Posterior vena cava (tissue), 2 donors: ENCODE results near the gene PLA2G7. TPM values are rescaled to one million over a fixed set of nuclear protein-coding genes. Genes with fewer than 3 reads are reported as not detected.
"Not testable (repeated sequence)": the region's sequence is repeated elsewhere in the genome, so short reads cannot be mapped to it uniquely, and the experiment has no call there.

ENCODE experiments used
- DNase-seq: peaks from one replicate; pipeline ENCODE4 v3.0.0-alpha.2; 2020; ENCODE audit warnings: low spot score
- intact Hi-C, 2 donors: fragments of 100-400 bp; cut with DNase I; formaldehyde crosslinking; loops; one replicate each; pipeline versions ENCODE4 v1.14.1 to v1.14.2; 2022 to 2023
- long read RNA-seq, 2 donors: library from polyadenylated mRNA; unstranded; transcript quantifications; one replicate each; pipeline ENCODE4 v2.0.0, GENCODE V29; 2020 to 2021
- total RNA-seq, 2 donors: library from RNA; stranded (reverse); fragmentation: NEBNext Ultra II Directional; extraction: Animal tissue kit (Norgen Biotek cat#: 25700); gene quantifications; one replicate each; pipeline ENCODE4 v1.2.1, GENCODE V29; 2021
- donor health status: DM: yes; HTN: yes; CAD: no.
- donor health status: DM: yes; HTN: yes; CAD: no.

PLA2G7 gene
- 1 to 10 TPM; 1.5 to 2.7 TPM for total RNA-seq
- long read RNA-seq, donor 1: 0 reads
- long read RNA-seq, donor 2: 0 reads

DNA sequence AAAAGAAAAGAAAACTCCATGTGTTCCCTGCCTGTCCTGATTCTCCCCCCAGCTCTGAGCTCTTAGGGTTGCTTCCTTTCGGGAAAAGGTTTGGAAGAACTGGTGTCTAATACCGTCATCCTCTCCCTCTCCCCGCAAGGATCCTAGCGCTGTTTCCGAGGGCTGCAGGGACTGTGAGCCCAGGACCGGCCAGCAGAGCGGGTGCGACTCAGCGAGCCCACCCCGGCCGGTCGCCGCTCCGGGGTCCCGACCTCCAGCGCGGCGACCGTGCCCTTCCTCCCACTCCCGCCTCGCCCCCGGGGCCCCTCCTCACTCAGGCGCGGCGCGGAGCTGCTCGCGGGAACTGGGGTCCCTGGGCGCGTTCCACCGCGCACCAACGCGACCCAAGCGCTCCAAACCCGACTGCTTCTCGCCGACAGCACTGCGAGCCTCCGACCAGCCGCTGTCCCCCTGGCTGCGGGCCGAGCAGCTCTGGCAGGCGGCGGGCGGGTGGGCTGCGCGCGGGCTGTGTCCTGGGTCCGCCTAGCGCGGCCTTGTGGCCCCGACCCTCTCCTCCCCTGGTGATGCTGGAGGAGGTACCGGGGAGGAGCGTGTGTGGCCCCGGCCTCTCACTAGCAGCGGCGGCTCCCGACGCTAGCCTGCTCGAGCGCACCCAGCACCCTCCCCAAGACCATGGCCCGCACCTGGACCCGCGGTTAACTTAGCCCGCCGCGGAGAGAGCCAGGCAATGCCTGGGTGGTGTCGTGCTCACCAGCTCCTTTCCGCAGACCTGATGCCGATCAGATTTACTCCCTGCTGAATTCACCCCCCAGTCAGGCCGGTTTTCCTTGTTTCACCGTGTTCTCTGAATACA lies at the start of gene PLA2G7:
PLA2G7 (minus strand) TSS at position 509 of the 853 bp plus-strand sequence. CDS start 12,484 bp downstream, outside the sequence.
- intact Hi-C loops: no loop called here
- peak; percentile 81 for DNase-seq

DNA sequence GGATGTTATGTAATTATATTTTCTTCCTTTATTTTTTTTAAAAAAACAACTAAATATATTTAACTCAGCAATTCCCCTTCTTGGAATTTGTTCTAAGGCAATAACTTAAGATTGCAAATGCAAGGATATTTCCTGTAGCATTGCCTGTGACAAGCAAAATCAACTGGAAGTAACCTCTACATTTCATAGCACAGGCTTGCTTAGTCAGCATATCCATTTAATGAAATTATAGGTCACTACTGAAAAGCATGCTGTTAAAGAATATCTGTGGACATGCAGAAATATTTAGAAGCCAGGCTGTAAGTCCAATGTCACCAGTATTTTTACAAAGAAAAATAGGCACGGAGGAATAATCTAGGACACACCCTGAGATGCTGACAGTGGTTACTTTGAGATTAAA lies 49.4 kb upstream of the PLA2G7 start:
- intact Hi-C loops: no loop called here
- DNase-seq: no peak

DNA sequence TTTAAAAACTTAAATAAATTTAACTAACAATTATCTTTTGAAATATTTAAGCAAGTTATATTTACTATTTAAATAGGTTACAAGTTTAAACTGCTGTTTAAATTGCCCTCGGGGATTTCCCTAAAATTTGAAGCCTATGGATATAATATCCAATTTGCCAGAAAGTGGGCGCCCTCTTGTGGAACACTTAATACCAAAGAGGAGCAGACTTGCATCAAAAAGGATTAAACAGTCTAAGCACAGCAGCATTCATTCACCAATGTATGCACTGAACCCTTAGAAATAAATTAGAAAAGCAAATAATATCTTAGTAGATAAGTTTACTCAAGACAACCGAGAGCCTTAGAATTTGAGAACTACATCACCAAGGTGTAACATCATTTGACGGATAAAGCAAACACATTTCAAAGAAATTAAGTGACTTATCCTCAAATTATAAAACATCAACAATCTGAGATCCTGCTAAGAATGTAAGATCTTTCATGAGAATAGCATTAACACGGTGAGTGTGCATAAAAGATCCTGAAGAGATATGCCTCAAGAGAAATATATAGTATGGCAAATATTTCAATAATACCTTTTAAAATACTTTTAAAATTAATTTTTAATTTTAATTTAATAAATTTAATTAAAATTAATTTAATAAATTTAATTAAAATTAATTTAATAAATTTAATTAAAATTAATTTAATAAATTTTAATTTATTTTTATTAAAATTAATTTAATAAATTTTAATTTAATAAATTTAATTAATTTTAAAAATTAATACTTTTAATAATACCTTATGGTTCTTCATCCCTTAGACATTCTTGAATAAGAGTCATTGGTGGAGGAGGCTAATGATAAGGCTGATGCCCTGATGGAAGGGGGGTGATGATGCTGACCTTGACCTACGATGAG lies 46.6 kb upstream of the PLA2G7 start:
- no peak for DNase-seq
- intact Hi-C loops: no loop called here

GRCh38 chr6:46777476-46778346 lies 42.5 kb upstream of the PLA2G7 start:
- DNase-seq: no peak
- intact Hi-C loops: no loop called here

DNA sequence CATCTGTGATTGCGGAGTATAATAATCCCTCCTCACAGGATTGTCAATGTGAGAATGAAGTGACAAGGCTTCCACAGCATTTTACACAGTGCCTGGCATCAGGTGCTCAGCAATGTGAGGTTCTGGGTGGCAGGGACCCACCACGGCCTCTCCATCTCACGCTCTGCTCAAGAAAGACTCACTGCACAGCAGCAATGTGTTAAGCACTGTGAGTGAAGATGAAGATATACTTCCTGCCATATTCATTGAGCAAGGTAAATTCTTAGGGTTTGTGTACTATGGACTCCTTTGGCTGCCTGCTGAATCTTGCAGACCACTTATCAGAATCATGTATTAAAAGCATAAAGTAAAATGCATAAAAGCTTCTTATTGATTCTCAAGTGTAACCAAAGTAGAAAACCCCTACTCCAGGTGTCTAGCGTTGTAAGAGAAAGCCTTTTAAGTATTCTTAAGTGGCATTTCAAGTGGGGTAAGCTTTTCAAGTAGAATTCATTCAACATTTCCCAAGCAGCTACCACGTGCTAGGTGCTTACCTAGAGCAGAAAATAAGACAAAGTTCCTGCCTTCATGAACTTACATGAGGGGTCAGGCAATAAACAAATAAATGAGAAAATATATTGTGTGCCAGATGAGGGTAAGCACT lies 41.0 kb upstream of the PLA2G7 start:
- no peak for DNase-seq
- intact Hi-C loops: no loop called here

- DNase-seq, intact Hi-C loops: not testable (repeated sequence)
These were observed 39.6 kb upstream of the PLA2G7 start for GRCh38 chr6:46774736-46775135.

DNA sequence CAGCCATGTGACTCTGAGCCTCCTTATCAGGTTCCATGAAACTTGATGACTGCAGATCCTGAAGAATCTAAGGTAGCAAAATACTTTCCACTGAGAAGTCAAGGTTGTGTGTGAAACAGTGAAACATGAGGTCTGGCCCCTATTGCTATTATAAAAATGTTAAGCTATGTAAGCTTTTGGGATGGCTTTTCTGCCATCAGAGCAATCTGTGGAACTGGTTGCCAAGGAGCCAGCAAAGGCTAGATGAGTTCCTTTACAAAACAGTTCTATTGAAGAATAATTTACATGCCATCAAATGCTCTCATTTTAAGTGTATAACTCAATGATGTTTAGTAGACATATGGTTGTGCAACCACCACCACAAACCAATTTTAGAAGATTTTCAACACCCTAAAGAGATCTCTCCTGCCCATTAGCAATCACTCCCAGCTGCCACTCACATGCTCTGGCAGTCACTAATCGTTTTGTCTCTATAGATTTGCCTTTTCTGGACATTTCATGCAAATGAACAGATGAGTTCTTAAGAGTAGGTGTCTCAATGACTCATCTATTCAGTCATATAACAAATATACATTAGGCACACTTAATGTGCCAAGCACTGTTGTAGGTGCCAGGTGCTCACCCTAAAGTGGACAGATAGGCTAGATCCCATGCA lies 38.2 kb upstream of the PLA2G7 start:
- intact Hi-C loops: no loop called here
- DNase-seq: no peak

DNA sequence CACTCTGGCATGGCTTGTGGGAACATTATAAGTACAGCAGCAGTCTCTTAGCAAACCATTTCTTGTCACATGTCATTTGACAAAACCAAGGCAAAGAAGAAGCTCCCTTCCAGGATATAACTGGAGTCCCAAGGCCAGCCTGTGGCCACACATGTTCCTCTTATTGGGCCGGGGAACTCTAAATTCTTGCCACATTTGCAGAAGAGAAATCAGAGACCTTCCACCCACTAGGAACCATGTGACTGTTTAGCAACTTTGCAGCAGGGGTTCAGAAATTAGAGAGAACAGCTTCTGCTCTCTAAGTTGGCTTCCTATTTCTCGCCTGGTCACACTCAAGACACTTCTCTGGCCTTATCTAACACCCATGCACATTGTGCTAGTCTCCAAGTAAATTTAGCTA lies 37.6 kb upstream of the PLA2G7 start:
- DNase-seq: no peak
- intact Hi-C loops: no loop called here

- intact Hi-C loops: no loop called here
- DNase-seq: no peak
These were observed 36.8 kb upstream of the PLA2G7 start for GRCh38 chr6:46772016-46772415.

DNA sequence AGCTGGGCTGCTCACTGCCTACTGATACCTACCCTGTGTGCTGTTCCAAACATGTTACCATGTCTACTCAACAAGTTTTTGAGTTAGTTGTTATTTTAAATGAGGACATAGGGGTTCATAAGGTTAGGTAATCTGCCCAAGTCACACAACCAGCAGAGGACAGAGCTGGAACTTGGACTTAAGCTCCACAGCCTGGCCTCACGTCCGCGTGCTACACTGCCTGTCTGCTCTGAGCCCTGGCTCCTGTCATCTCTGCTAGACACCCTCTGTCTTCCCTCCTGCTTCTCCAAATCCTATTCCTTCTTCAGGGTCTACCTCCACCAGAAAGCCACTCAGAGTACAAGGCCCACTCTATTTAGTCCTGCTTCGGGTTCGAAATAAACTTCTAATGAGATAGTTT lies 29.8 kb upstream of the PLA2G7 start:
- no peak for DNase-seq
- intact Hi-C loops: no loop called here

- DNase-seq, intact Hi-C loops: not testable (repeated sequence)
These were observed 29.1 kb upstream of the PLA2G7 start for GRCh38 chr6:46764280-46764679.

GRCh38 chr6:46763466-46763865 lies 28.3 kb upstream of the PLA2G7 start:
- intact Hi-C loops: no loop called here
- no peak for DNase-seq

- intact Hi-C loops: no loop called here
- DNase-seq: no peak
These were observed 25.8 kb upstream of the PLA2G7 start for GRCh38 chr6:46760925-46761324.

- DNase-seq: no peak
- intact Hi-C loops: no loop called here
These were observed 24.0 kb upstream of the PLA2G7 start for GRCh38 chr6:46758960-46759753.

DNA sequence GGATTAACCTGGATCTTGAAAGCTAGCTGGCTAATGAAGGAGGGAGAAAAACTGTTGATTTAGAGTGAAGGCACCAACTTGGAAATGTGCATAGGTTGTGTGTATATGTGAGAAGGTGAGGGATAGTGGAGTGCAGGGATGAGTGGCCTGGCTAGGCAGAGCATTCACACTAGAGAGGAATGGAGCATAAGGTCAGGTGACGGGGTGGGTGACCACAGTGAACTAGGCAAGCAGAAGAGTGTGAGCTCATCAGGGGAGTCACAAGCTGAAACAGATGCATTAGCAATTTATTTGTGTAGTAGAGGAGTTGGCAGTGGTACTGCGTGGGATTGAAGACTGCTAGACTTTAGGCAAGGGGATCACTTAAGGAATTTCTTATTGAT lies 22.0 kb upstream of the PLA2G7 start:
- no peak for DNase-seq
- intact Hi-C loops: no loop called here

DNA sequence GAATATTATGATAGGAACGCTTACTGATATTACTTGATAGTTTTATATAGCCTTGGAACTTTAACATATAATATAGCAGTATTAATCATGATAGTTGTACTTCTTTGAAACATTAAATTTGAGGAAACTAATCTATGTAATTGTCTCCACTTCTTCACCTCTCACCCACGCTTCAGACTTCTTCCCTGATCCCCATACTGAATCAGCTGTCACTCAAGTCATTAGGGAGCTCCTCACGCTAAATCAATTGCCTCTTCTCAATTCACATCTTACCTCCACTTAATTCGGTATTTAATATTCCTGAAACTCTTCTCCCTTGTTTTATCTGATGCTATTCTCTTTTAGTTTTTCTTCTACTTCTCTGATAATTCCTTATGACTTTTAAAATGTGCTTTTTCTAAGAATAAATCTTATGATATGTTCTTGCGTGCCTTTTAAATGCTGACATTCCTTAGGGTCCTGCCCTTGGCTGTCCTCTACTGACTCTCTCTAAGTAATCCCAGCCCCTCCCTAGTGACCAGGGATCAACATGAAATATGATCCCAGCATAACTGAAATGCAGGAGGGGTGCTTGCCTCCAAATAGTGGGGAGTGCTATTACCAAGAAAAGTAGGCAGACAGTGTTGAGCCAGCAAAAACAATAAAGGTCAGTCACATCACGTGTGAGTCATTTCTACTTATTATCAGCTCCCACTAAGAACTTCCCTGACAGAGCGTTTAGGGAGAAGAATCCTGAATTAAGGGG lies 21.5 kb upstream of the PLA2G7 start:
- intact Hi-C loops: no loop called here
- no peak for DNase-seq

DNA sequence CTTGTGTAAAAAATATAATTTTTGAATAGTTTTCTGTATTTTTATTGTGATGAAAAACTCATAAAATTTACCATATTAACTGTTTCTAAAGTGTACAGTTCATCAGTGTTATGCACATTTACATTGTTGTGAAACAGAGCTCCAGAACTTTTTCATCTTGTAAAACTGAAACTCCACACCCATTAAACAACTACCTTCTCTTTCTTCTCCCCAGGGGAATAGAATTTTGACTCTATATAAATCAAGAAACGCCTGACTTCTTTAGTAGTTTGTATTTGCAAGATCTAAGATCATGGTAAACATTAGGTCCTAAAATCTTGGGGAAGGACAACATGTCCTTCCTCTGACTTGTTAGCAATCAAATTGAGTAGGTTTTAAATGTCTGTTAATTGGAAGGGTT lies 20.7 kb upstream of the PLA2G7 start:
- intact Hi-C loops: no loop called here
- no peak for DNase-seq
